ENCODE measurements around the gene SCGN.

GRCh38 chr6:25706314-25707014 lies 54.4 kb downstream of the SCGN start:
- no peak for TF ChIP-seq CTCF (IDR thresholded peaks at IDR 0.05)
- no peak for TF ChIP-seq POLR2AphosphoS5 (IDR thresholded peaks at IDR 0.05)
- TF ChIP-seq EP300 (IDR thresholded peaks at IDR 0.05) = no peak
- TF ChIP-seq POLR2A (IDR thresholded peaks at IDR 0.05) = no peak

Measured in upper lobe of left lung (tissue), 4 donors.